HS-5 (cell line): Measurements from ENCODE around the gene PIP4K2A.

ENCODE experiments used
- DNase-seq: peaks from one replicate; pipeline ENCODE4 v3.0.0-alpha.2; 2012; ENCODE audit warnings: low read depth

PIP4K2A gene

DNA sequence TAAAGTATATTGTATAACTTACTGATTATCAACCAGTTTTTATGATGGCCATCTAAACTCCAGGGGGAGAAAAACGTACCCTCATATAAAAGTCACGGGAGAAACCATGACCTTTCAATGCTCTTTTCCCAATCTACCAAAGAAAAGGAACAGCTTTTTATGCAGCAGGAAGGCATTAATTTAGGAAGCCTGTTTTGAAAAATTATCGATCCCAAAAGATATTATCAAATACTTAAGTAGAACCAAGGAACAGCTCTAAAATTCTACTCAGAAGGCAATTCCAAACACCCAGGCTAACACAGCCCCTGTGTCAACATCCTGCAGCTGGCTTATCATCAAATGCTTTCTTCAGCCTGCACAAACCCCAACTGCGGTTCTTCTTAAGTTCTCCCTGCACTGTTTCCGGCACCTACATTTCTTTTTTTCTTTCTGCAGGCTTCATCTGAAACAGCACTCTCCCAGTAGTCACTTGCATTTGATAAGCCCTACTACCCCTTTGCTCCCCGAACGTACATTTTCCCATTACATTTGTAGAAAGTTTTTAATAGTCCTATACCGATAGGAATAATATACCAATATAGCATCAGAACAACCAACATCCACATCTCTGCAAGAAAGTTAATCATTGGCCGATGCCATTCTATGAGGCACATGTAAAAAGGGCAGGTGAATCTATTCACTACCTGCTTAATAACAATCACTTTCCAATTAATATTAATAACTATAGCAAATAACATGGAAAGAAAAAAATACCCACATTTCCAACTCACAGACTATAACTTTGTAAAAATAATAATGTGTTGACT is 47.9 kb downstream of the PIP4K2A start:
- DNase-seq = no peak

GRCh38 chr10:22665329-22665728 is 49.0 kb downstream of the PIP4K2A start:
- no peak for DNase-seq

GRCh38 chr10:22662733-22663330 is 51.5 kb downstream of the PIP4K2A start:
- DNase-seq = no peak

DNA sequence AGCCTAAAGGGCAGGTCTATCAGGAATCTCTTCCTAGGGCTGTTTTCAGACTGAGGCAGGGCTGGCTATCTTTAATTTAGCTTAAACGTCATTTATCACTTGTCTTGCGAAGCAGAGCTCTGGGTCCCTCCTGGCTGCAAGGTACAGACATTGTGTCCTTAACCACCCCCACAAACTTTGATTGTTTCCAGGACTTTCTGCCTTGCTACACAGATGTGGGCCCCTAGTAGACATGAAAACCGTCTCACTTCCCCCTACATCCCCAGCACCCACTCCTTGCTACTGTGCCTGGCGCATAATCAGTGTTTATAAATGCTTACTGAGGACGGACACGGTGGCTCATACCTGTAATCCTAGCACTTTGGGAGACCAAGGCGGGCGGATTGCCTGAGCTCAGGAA is 54.5 kb downstream of the PIP4K2A start:
- no peak for DNase-seq

DNA sequence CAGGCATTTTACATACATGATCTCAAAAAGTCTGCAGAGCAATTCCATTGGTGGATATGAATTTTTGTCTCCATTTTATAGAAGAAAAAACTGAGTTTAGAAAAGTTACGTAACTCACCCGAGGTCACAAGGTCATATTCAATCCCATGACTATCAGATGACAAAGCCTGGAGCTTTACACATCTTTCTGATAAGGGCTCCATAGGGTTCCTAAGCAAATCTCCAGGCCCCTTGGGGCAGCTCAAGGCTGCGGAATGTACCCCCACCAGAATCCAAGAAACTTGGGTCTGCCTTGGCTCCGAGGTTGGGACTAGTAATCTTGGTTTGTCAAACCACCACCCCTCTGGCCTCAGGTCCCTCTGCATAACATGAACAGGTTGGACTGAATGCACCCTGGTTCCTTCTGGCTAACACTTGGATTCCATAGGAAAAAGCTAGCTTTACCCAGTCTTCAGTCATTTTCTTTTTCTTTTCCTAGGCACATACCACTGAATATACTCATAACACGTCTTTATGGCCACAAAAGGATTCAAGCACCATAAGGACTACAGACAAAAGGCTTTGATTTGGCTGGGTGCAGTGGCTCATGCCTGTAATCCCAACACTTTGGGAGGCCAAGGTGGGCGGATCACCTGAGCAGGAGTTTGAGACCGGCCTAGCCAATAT is 55.5 kb downstream of the PIP4K2A start:
- DNase-seq = no peak

DNA sequence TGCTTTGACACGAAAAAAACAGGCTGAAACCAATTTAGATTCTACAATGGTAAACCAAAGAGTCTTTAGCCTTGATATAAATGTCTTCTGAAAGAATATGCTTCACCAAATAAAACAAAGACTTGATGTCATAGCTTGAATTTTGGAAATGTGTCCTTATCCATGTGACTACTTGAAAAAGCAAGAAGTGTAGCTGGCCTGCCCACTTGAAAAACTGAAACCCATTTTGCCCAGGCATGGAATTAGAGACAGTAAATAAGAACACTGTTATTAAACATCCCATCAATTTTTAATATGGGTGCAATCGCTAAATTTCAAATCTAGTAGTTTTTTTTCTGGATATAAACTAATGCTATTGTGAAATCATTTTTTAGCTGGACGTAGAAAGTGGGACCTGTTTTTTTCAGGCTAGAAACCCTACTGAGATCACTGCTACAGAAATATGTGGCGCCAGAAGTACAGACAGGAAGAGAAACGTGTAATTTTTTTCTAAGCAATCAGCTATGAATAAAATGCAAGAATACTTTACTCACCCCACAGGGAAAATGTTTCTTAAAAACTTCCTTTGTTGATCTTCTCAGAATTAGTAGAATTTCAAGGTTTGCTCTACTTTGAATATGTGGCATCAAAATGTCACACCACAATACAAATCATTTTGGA is 56.7 kb downstream of the PIP4K2A start:
- no peak for DNase-seq

GRCh38 chr10:22657024-22657423 is 57.4 kb downstream of the PIP4K2A start:
- no peak for DNase-seq

GRCh38 chr10:22656036-22656435 is 58.3 kb downstream of the PIP4K2A start:
- DNase-seq = no peak

GRCh38 chr10:22655312-22655981 is 58.9 kb downstream of the PIP4K2A start:
- no peak for DNase-seq

DNA sequence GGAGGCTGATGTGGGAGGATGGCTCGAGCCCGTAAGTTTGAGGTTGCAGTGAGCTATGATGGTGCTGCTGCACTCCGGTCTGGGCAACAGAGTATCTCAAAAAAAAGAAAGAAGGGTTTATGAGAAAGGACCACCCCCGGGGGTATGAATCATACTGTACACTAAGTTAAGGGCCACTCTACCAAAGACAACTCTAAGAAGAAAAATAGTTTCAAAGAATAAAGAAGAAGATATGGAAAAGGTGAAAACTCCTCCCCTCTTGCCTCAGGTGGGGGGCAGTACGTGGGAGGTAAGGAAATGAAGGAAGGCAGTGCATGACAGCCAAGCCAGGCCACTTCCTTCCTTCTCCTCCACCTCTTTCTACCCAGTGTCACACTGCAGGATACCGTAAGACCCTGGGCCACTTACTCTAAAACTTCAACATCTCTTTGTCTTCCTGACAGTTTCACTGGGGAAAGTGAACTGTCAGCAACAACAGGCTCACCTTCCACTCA is 61.3 kb downstream of the PIP4K2A start:
- no peak for DNase-seq

- no peak for DNase-seq
These were observed 63.0 kb downstream of the PIP4K2A start for GRCh38 chr10:22651276-22651980.

- no peak for DNase-seq
These were observed 64.4 kb downstream of the PIP4K2A start for GRCh38 chr10:22649994-22650393.

- DNase-seq = no peak
These were observed 65.0 kb downstream of the PIP4K2A start for GRCh38 chr10:22649390-22649841.

DNA sequence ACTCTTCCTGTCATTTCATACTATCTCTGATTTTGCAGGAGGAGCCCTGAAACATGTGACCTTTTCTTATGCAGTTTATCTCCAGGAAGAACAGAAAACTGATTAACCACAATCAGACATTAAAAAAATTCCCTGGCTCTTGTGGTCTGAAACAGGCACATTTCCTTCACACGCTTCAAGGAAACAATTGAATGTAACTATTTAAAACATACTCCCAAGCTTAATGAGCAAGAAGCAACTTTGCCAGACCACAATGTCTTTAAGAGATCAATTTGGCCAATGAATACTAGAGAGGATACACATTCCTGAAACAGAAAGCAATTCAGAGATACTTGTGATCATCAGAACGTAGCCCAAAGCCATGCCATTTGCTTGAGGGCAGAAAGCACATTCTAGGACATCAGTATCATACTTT is 65.8 kb downstream of the PIP4K2A start:
- no peak for DNase-seq

DNA sequence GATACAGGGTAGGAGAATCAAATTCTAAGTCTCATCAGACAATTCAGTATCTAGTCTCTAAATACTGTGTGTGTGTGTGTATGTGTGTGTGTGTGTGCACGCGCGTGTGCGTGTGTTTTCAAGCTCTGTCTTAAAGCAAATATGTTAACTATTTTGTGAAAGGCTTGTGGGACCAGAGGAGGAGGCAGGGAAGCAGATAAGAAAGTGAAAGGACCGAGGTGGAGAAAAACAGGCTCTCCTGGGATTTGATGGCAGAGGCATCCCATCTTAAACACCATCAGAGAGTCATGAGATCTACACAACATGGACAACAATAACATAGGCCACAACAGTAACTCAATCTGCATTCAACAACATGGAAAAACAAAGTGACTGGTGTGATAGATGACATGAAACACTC is 67.1 kb downstream of the PIP4K2A start:
- no peak for DNase-seq

DNA sequence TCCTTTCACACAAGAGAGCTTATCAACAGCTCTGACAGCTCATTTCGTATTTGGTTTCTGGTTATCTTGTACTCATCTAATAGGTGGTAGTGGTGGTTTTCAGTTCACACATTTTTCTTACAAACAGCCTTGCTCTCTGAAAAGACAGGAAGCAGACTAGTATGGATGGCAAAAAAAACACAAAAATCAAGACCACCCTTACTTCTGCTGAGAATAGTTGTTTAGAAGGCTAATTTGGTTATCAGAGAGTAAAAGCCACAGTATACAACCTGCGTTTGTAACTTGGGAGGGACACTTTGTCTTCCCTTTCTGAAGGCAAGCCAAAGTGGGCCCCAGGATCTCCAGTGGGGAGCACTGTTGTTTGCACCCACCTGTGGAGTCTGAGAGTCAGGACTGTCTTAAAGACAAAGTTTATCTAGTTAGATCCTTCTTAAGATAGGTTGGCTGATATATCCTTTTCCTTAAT is 68.0 kb downstream of the PIP4K2A start:
- DNase-seq = no peak

- no peak for DNase-seq
These were observed 70.2 kb downstream of the PIP4K2A start for GRCh38 chr10:22644222-22644621.

DNA sequence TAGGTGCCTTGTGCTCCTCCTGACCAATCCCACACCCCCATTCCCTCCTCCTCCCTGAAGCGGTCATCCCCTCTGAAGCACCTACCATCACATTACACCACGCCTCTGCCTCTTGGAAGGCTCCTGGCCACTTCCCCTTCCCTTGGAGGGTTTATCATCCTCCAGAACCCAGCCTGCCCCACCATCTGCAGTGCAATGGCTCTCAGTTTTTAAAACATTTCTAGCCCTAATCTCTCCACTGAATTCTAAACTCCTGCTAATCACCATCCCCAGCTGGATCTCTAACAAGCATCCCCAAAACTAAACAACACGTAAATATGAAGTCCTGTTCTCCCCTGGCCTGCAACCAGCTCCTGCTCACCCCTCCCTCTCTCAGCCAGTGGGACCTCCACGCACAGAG is 70.6 kb downstream of the PIP4K2A start:
- no peak for DNase-seq

DNA sequence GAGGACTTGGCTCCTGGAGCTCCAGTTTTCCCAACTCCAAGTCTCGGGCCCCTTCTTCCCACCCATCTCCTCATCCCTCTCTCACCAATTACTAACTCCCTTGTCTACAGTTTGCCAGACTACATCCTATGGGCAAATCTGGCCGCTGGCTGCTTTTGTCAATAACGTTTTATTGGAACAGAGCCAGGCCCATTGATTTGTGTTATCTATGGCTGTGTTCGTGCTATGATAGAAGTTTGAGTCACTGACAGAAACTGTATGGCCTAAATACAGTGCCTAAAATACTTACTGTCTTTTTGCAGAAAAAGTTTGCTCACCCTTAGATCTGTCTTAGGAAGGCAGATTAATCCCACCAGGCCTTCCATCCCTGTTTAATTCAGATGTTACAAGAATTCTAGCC is 71.3 kb downstream of the PIP4K2A start:
- no peak for DNase-seq

GRCh38 chr10:22641743-22642142 is 72.6 kb downstream of the PIP4K2A start:
- no peak for DNase-seq

DNA sequence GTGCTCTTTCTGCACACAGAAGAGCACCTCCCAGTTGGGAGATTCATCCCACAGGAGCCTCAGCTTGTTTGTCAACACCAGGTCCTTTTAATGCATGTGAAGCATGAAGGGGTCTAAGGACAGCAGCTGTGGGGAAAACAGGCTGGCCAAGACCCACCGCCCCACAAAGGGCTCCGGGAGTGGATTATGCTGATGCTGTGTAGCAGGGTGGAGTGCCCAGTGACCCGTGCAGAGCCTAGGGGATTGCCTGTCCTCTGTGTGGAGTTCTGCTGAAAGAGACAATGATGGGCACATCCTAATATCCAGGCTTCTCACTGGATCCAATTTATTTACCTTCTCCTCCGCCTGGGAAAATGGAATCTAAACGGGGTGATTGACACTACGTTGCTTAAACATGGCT is 74.0 kb downstream of the PIP4K2A start:
- no peak for DNase-seq
